Muscle layer of duodenum (tissue), 2 donors: ENCODE results near the gene FADS2.
A peak's percentile ranks its signal among the peaks of the same experiment; 100 is the strongest.

Experiments used
- H3K27ac ChIP-seq: one replicate; pipeline ENCODE4 v1.7.0; 2013; ENCODE audit warnings: mild to moderate bottlenecking, low read length
- H3K27me3 ChIP-seq: one replicate; pipeline ENCODE4 v1.7.0; 2013; ENCODE audit warnings: low read depth, mild to moderate bottlenecking, control low read depth, low read length
- H3K36me3 ChIP-seq, 2 donors: one replicate each; pipeline ENCODE4 v1.7.0; 2013; ENCODE audit warnings: low read length in 2 of 2, control low read depth in 1 of 2, mild to moderate bottlenecking in 1 of 2; ENCODE audit not compliant: insufficient read depth in 2 of 2, control insufficient read depth in 1 of 2
- H3K4me1 ChIP-seq, 2 donors: one replicate each; pipeline ENCODE4 v1.7.0; 2013; ENCODE audit warnings: low read length in 2 of 2, mild to moderate bottlenecking in 2 of 2, control low read depth in 1 of 2, moderate library complexity in 1 of 2; ENCODE audit not compliant: insufficient read depth in 2 of 2, control insufficient read depth in 1 of 2
- H3K4me3 ChIP-seq, 2 donors: one replicate each; pipeline ENCODE4 v1.7.0; 2013; ENCODE audit warnings: low read length in 2 of 2, low read depth in 1 of 2, mild to moderate bottlenecking in 1 of 2
- H3K9me3 ChIP-seq, 2 donors: one replicate each; pipeline ENCODE4 v1.7.0; 2013; ENCODE audit warnings: low read length in 2 of 2, control low read depth in 1 of 2, mild to moderate bottlenecking in 1 of 2; ENCODE audit not compliant: control insufficient read depth in 1 of 2
- donor health status: healthy.

Gene FADS2

GRCh38 chr11:61785837-61786402, 42.2 kb upstream of the FADS2 start:
- Histone ChIP-seq H3K27ac (no peak overlapping the region), H3K27me3 (no peaks in the 10 kb centered on the region), H3K4me1 (peaks cover 0 to under 1% of the 10 kb centered on the region in 2 donors), H3K9me3 (no peaks in the 10 kb centered on the region), H3K4me3 (no peak overlapping the region), H3K36me3 (peaks cover 37 to 67% of the 10 kb centered on the region in 2 donors)

DNA sequence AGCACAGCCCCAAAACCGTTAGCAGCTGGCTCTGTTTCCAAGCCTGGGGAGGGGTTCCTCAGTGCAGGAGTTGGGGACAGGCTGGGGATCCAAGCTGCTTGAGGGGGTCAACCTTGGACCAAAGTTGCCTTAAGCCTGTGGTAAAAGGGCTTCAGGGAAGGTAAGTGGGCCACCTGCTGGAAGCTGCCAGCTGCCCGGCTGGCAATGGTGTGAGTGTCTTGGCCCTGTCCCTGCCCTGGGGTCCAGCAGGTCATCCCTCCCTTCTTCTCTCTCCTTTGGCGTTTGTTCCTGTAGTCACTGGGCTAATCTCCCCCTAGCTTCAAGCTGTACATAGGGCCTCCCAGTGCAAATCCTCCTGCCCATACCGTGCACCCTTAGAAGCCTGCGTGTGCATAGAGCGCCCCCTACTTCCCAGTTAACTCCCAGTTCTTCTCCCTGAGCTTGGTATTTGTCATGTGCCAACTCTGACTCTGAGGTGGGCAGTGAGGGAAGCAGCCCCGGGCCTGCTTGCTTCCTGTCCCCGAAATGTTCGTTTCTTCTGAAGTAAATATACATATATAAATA, 40.1 kb upstream of the FADS2 start:
- Histone ChIP-seq H3K27me3 (no peaks in the 10 kb centered on the region), H3K4me1 (peaks cover 4 to 11% of the 10 kb centered on the region in 2 donors), H3K36me3 (peaks cover 37 to 67% of the 10 kb centered on the region in 2 donors), H3K4me3 (no peak overlapping the region), H3K27ac (no peak overlapping the region), H3K9me3 (no peaks in the 10 kb centered on the region)

- Histone ChIP-seq H3K4me1 (peaks cover 4 to 20% of the 10 kb centered on the region in 2 donors), H3K27me3 (no peaks in the 10 kb centered on the region), H3K27ac (peak overlapping the region; percentile 93), H3K9me3 (no peaks in the 10 kb centered on the region), H3K36me3 (peaks cover 22 to 47% of the 10 kb centered on the region in 2 donors), H3K4me3 (peak overlapping the region; percentile 82 to 86)
These were observed 36.3 kb upstream of the FADS2 start for GRCh38 chr11:61791737-61792309.

DNA sequence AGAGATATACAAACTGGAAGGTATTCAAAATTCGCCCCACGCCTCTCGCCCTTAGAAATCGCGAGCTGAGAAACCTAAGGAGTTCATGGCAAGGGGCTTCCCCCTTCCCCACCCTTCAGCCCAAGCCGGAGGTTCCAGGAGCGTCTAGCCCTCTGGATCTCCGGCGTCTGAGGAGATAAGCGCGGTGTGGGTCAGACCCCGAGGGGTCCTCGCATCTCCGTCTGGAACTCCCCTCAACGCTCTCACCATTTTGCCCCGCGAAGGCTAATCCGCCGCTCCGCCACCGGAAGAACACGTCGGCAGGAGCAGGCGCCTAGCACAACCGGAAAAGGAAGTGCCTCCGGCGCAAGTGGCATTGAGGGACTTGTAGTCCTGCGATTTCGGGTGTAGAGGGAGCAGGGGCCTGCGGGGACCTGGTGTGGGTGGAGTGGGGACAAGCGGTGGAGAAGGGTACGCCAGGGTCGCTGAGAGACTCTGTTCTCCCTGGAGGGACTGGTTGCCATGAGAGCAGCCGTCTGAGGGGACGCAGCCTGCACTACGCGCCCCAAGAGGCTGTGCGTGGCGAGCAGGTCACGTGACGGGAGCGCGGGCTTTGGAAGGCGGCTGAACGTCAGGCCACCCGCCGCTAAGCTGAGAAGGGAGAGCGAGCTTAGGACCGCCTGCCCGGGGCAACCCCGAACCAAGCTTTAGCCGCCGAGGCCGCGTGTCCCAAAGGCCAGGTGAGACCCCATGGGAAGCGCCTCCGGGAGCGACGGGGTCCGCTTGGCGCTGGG, 35.6 kb upstream of the FADS2 start, which contains the start of the genes FEN1 and TMEM258:
Gene FEN1, plus strand, starts transcription at position 602 of the 773 bp plus-strand sequence. CDS start 2,451 bp downstream, outside the sequence.
Gene TMEM258, minus strand, starts transcription at position 290 of the 773 bp plus-strand sequence. Its CDS starts 41 bp downstream, at position 249.
- H3K27me3 ChIP-seq: no peaks in the 10 kb centered on the region
- H3K4me1 ChIP-seq: peaks cover 4 to 23% of the 10 kb centered on the region in 2 donors
- peak within 1 kb of the TSS; percentile 82 to 86 for H3K4me3 ChIP-seq
- H3K36me3 ChIP-seq: peaks cover 20 to 40% of the 10 kb centered on the region in 2 donors
- peak within 1 kb of the TSS; percentile 93 for H3K27ac ChIP-seq
- no peaks in the 10 kb centered on the region for H3K9me3 ChIP-seq

- H3K27ac ChIP-seq: peak overlapping the region; percentile 93
- peaks cover 4 to 26% of the 10 kb centered on the region in 2 donors for H3K4me1 ChIP-seq
- peaks cover 20 to 33% of the 10 kb centered on the region in 2 donors for H3K36me3 ChIP-seq
- no peaks in the 10 kb centered on the region for H3K27me3 ChIP-seq
- peak overlapping the region; percentile 82 to 86 for H3K4me3 ChIP-seq
- H3K9me3 ChIP-seq: no peaks in the 10 kb centered on the region
These were observed 34.8 kb upstream of the FADS2 start for GRCh38 chr11:61793083-61793828.

DNA sequence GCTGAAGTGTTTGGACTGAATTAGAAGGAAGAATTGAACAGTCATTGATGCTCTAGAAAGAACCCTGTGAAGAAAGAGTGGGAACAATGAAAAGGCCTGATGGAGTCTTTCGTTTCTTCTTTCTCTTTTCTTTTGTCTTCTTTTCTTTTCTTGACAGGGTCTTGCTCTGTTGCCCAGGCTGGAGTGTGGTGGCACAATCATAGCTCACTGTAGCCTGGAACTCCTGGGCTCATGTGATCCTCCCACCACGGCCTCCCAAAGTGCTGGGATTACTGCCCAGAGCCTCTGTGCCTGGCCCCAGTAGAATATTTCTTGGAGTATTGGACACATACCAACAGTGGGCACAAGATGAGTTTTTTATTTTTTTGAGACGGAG, 34.3 kb upstream of the FADS2 start:
- H3K9me3 ChIP-seq: no peaks in the 10 kb centered on the region
- peaks cover 16 to 28% of the 10 kb centered on the region in 2 donors for H3K36me3 ChIP-seq
- H3K27me3 ChIP-seq: no peaks in the 10 kb centered on the region
- no peak overlapping the region for H3K4me3 ChIP-seq
- H3K27ac ChIP-seq: no peak overlapping the region
- peaks cover 4 to 26% of the 10 kb centered on the region in 2 donors for H3K4me1 ChIP-seq

- no peak overlapping the region for H3K4me3 ChIP-seq
- peaks cover 4 to 26% of the 10 kb centered on the region in 2 donors for H3K4me1 ChIP-seq
- H3K27me3 ChIP-seq: no peaks in the 10 kb centered on the region
- H3K36me3 ChIP-seq: peaks cover 8 to 21% of the 10 kb centered on the region in 2 donors
- H3K27ac ChIP-seq: no peak overlapping the region
- no peaks in the 10 kb centered on the region for H3K9me3 ChIP-seq
These were observed 33.5 kb upstream of the FADS2 start for GRCh38 chr11:61794579-61794978.

DNA sequence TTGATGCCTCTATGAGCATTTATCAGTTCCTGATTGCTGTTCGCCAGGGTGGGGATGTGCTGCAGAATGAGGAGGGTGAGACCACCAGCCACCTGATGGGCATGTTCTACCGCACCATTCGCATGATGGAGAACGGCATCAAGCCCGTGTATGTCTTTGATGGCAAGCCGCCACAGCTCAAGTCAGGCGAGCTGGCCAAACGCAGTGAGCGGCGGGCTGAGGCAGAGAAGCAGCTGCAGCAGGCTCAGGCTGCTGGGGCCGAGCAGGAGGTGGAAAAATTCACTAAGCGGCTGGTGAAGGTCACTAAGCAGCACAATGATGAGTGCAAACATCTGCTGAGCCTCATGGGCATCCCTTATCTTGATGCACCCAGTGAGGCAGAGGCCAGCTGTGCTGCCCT, 32.6 kb upstream of the FADS2 start:
- no peaks in the 10 kb centered on the region for H3K9me3 ChIP-seq
- no peaks in the 10 kb centered on the region for H3K27me3 ChIP-seq
- no peak overlapping the region for H3K27ac ChIP-seq
- peaks cover 6 to 13% of the 10 kb centered on the region in 2 donors for H3K36me3 ChIP-seq
- peaks cover 4 to 26% of the 10 kb centered on the region in 2 donors for H3K4me1 ChIP-seq
- H3K4me3 ChIP-seq: no peak overlapping the region

- Histone ChIP-seq H3K4me1 (peaks cover 4 to 24% of the 10 kb centered on the region in 2 donors), H3K4me3 (no peak overlapping the region), H3K27me3 (no peaks in the 10 kb centered on the region), H3K36me3 (peaks cover 5 to 13% of the 10 kb centered on the region in 2 donors), H3K9me3 (no peaks in the 10 kb centered on the region), H3K27ac (no peak overlapping the region)
These were observed 32.1 kb upstream of the FADS2 start for GRCh38 chr11:61795876-61796526.

DNA sequence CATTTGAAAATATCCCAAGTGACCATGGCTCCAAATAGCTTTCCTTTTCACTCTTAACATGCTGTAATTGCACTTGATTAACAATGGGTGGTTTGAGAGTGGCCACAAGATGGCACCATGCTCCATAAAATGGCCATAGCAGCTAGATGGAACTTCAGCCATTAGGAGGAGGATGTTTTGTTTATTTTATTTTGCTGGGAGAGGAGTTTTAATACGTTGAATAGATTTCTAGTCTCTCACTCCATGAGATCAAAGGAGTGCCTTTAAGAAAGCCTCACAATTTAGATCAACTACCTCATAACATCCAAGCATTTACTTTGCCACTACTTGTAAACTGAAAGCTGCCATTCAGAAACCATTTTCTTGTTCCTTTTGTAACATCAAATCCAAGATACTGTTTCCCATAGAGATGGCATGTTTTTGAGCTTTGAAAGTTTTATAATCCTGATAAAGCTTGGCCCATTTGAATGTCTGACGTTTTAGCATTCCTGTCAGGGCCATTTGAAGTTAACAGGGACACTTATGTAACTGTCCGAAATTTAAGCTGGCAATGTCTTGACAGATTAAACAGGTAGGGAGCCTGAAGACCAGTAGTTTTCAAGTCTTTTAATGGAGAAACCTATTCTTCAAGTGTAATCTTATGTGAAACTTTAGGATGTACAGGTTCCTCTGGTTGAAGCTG, 30.7 kb upstream of the FADS2 start:
- Histone ChIP-seq H3K4me1 (peaks cover 0 to 15% of the 10 kb centered on the region in 2 donors), H3K27me3 (no peaks in the 10 kb centered on the region), H3K36me3 (peaks cover 5 to 10% of the 10 kb centered on the region in 2 donors), H3K27ac (no peak overlapping the region), H3K4me3 (peak overlapping the region in 1 of 2 donors; percentile 15), H3K9me3 (no peaks in the 10 kb centered on the region)
